Activated CD8-positive, alpha-beta memory T cell treated with anti-CD3 and anti-CD28 coated beads, Interleukin-2, amount 10 ng/mL, durations not matched to agents 7 days and 5 days (primary cell): ENCODE data around the gene ATAD3B. TPM values are rescaled to one million over a fixed set of nuclear protein-coding genes. Genes with fewer than 3 reads are reported as not detected.
"Not testable (repeated sequence)": the region's sequence is repeated elsewhere in the genome, so short reads cannot be mapped to it uniquely, and the experiment has no call there.

Source experiments
- ATAC-seq: fragments of 150-1000 bp; cut with Tn5 transposase; one replicate; pipeline ENCODE4 v1.10.0; 2021; ENCODE audit warnings: moderate library complexity
- CTCF ChIA-PET: fragments of 350-600 bp; sonication (Branson Sonifier 250); formaldehyde crosslinking; loops from one replicate; lab custom pipeline; 2021; ENCODE audit warnings: antibody characterized with exemption; lab: Charles Lee
- DNase-seq: peaks from one replicate; pipeline ENCODE4 v3.0.0-alpha.2; 2020
- H3K27ac Mint-ChIP-seq: one replicate; pipeline ENCODE4 v1.8.0; 2021; ENCODE audit warnings: mild to moderate bottlenecking, mixed read lengths
- H3K27me3 Mint-ChIP-seq: one replicate; pipeline ENCODE4 v1.8.0; 2021; ENCODE audit warnings: mixed read lengths
- H3K36me3 Mint-ChIP-seq: one replicate; pipeline ENCODE4 v1.8.0; 2021; ENCODE audit warnings: mild to moderate bottlenecking, mixed read lengths
- H3K4me1 Mint-ChIP-seq: one replicate; pipeline ENCODE4 v1.8.0; 2021; ENCODE audit warnings: mixed read lengths
- H3K4me3 Mint-ChIP-seq: one replicate; pipeline ENCODE4 v1.8.0; 2021; ENCODE audit warnings: mild to moderate bottlenecking, moderate library complexity, mixed read lengths
- H3K9me3 Mint-ChIP-seq: one replicate; pipeline ENCODE4 v1.8.0; 2022; ENCODE audit warnings: low read depth, mixed read lengths
- total RNA-seq, 2 experiments: library from RNA; stranded (reverse); gene quantifications; one replicate each; pipeline ENCODE4 v1.2.3, GENCODE V29; 2021

Gene ATAD3B
- total RNA-seq, 2 experiments from 2014 or later = 46.5 to 63.3 TPM

DNA sequence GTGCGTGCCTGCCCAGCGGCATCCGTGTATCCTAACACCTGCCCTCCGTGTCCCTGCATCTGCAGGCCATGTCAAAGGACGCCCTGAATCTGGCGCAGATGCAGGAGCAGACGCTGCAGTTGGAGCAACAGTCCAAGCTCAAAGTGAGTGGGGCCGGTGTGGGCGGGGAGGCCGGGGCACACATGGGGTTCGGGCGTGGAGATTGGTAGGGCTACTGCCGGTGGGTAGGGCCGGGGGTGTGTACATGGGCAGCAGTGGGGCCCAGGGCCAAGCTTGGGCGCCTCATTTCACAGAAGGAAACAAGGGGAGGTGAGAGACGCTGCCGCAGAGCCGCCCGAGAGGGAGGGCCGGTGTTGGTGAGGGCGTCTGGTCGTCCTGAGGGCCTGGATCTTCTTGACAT is 20.9 kb upstream of the ATAD3B start:
- not testable (repeated sequence) for H3K27me3 Mint-ChIP-seq

DNA sequence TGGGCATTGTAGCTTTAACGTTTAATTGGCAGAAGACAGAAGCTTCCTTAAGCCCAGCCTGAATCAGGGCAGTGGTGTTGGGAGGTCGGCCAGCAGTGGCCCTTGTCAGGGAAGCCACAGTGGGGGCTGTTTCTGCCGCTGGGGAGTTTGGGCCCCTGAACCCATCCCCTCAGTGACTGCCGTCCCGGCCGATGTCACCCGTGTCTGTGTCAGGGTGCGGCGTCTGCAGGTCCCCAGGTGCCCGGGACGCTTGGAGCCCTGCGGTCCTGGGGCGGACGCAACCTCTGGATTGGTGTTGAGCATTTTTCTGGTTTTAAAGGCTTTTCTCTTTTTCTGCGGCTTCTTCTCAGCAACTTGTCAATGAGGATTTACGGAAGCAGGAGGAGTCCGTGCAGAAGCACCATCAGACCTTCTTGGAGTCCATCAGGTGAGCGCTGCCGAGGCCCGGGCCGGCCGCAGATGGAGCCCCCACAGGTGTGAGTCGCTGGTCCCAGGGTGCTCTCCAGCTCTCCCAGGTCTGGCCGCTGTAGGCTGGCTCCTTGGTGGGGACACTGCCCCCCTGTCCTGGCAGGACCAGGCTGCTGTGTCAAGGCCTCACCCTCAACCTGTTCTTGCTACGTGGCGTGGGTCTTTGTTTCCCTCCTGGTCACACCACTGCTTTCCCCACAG is 19.7 kb upstream of the ATAD3B start:
- Mint-ChIP-seq H3K4me3 (no peak overlapping the region), H3K9me3 (no peaks in the 10 kb centered on the region), H3K27ac (no peak overlapping the region), H3K27me3 (peaks cover 6% of the 10 kb centered on the region), H3K4me1 (no peaks in the 10 kb centered on the region), H3K36me3 (no peaks in the 10 kb centered on the region)
- DNase-seq (no peak), ATAC-seq (no peak)
- CTCF ChIA-PET = no interaction called here

More for the DNA sequence above, 20.9 kb upstream of the ATAD3B start:
- not testable (repeated sequence) for H3K36me3 Mint-ChIP-seq, H3K4me3 Mint-ChIP-seq, H3K4me1 Mint-ChIP-seq, H3K27ac Mint-ChIP-seq, DNase-seq, ATAC-seq, H3K9me3 Mint-ChIP-seq
- CTCF ChIA-PET = interaction anchor here (1.0 kb wide), 1 partner anchor 10 kb away, joined by 3 read pairs; no protein-coding TSS in a partner anchor

DNA sequence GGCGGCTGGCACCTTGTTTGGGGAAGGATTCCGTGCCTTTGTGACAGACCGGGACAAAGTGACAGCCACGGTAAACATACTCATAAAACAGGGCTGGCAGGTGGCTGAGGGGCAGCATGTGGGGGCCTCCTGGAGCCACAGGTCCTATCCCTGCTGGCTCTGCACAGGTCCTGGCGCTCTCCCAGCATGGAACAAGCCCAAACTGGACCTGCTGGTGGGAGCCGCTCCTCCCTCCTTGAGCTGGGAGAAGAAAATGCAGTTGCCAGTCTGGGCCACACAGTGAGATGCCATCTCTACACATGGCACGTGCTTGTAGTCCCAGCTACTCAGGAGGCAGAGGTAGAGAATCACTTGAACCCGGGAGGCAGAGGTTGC is 19.2 kb upstream of the ATAD3B start:
- H3K27ac Mint-ChIP-seq, H3K36me3 Mint-ChIP-seq, CTCF ChIA-PET, DNase-seq, H3K4me3 Mint-ChIP-seq, H3K27me3 Mint-ChIP-seq, H3K4me1 Mint-ChIP-seq, H3K9me3 Mint-ChIP-seq, ATAC-seq: not testable (repeated sequence)

DNA sequence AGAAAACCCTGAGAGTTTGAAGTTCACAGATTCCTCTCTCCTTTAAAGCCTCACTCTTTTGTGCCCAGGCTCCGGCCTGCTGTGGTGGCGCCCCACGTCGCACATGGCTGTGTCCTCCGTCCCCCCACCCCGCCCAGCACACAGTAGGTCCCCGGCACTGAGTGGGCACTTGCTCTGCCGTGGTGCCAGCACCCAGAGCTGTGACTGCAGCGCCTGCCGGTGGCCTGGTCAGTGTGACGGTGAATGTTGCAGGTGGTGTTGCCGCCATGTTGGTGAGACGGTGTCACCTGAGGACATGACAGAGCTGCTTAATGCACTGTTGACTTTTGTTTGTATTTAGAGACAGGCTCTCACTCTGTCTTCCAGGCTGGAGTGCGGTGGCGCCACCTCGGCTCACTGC is 18.7 kb upstream of the ATAD3B start:
- peaks cover 6% of the 10 kb centered on the region for H3K27me3 Mint-ChIP-seq
- CTCF ChIA-PET = no interaction called here
- no peak overlapping the region for H3K4me3 Mint-ChIP-seq
- DNase-seq (no peak), ATAC-seq (no peak)
- H3K36me3 Mint-ChIP-seq = no peaks in the 10 kb centered on the region
- no peak overlapping the region for H3K27ac Mint-ChIP-seq
- no peaks in the 10 kb centered on the region for H3K4me1 Mint-ChIP-seq
- no peaks in the 10 kb centered on the region for H3K9me3 Mint-ChIP-seq

DNA sequence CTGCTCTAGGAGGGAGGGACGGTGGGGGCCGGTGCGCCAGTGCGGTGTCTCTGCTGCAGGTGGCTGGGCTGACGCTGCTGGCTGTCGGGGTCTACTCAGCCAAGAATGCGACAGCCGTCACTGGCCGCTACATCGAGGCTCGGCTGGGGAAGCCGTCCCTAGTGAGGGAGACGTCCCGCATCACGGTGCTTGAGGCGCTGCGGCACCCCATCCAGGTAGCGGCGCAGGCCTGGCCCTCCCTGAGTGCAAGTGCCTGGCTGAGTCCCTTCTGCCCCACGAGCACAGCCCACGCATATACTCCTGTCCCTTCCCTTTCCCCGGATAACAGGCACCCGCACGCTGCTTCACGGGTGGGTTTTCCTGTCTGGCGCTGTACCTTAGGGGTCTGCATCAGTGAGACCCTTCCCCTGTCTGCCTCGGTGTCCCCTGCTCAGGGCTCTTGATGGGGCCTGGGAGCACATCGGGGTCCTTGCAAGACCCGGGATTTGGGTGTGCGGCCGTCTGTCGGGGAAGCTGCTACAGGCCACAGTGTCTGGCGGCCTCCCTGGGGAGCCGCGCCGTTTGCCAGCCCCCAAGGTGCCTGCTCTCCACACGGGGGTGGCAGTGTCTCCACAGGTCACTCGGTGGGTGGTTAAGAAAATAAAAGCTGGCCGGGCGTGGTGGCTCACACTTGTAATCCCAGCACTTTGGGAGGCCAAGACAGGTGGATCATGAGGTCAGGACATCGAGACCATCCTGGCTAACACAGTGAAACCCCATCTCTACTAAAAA is 17.1 kb upstream of the ATAD3B start:
- H3K9me3 Mint-ChIP-seq, H3K4me1 Mint-ChIP-seq, H3K4me3 Mint-ChIP-seq, DNase-seq, H3K36me3 Mint-ChIP-seq, CTCF ChIA-PET, H3K27ac Mint-ChIP-seq, H3K27me3 Mint-ChIP-seq, ATAC-seq: not testable (repeated sequence)

DNA sequence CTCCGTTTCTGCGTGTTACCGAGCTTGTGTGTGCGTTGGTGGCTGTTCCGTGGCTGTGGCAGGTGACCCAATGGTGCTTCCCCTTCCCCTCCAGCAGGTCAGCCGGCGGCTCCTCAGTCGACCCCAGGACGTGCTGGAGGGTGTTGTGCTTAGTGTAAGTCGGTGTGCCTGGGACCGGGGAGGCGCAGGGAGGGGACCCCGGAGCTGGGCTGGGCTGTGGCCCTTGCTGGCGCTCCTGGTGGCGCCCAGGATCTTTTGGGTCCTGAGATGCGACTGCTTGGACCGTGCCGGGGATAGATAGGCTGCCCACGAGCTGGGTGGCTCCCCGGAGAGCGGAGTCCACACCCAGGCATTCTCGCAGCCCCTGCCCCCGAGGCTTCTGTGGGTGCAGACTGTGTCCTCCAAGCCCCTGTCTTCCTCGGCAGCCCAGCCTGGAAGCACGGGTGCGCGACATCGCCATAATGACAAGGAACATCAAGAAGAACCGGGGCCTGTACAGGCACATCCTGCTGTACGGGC is 16.1 kb upstream of the ATAD3B start:
- H3K9me3 Mint-ChIP-seq = no peaks in the 10 kb centered on the region
- DNase-seq = no peak
- ATAC-seq = no peak
- no peak overlapping the region for H3K27ac Mint-ChIP-seq
- CTCF ChIA-PET = no interaction called here
- no peak overlapping the region for H3K4me3 Mint-ChIP-seq
- no peaks in the 10 kb centered on the region for H3K36me3 Mint-ChIP-seq
- H3K4me1 Mint-ChIP-seq = no peaks in the 10 kb centered on the region
- no peaks in the 10 kb centered on the region for H3K27me3 Mint-ChIP-seq

DNA sequence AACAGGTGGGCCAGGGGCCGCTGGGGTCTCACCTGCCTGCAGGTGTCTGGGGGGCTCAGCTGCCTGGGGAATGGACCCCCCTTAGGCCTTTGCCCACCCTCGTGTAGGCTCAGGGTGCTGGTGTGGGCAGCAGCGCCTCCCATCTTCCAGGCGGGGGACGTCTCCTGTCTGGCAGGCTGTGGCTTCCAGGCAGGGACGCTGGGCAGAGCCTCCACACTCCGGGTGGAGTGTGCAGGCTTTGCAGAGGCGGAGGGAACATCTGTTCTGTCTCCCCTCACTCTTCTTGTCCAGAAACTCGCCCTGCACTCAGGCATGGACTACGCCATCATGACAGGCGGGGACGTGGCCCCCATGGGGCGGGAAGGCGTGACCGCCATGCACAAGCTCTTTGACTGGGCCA is 15.6 kb upstream of the ATAD3B start:
- H3K9me3 Mint-ChIP-seq, CTCF ChIA-PET, ATAC-seq: not testable (repeated sequence)

DNA sequence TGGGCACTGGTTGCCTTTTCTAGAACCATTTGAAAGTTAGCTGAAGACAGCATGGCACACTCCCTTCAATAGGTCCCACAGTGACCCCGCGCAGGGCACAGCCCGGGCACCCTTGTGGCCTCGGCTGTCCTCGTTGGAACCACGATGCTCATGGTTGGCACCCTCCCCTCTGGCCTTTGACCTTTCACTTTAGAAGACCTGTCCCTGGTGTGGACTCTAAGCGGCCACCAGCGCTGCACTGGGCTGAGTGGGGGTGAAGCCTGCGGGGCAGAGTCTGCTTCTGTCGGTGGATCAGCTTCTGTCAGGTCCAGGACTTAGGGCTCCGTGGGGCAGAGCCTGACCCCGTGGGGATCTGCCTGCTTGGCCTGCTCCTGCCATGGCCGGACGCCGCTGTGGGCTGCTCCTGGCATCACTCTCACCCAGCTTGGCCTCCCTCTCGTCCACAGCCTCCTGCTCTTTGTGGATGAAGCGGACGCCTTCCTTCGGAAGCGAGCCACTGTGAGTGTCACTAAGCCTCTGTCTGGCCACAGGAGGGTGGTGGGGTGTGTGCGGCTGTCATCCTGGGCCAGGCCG is 14.8 kb upstream of the ATAD3B start:
- H3K27me3 Mint-ChIP-seq, H3K9me3 Mint-ChIP-seq, ATAC-seq, CTCF ChIA-PET, DNase-seq, H3K4me3 Mint-ChIP-seq, H3K36me3 Mint-ChIP-seq, H3K4me1 Mint-ChIP-seq, H3K27ac Mint-ChIP-seq: not testable (repeated sequence)

More for the DNA sequence above, 15.6 kb upstream of the ATAD3B start:
- not testable (repeated sequence) for H3K27ac Mint-ChIP-seq, H3K4me3 Mint-ChIP-seq, H3K27me3 Mint-ChIP-seq, H3K4me1 Mint-ChIP-seq, DNase-seq, H3K36me3 Mint-ChIP-seq

DNA sequence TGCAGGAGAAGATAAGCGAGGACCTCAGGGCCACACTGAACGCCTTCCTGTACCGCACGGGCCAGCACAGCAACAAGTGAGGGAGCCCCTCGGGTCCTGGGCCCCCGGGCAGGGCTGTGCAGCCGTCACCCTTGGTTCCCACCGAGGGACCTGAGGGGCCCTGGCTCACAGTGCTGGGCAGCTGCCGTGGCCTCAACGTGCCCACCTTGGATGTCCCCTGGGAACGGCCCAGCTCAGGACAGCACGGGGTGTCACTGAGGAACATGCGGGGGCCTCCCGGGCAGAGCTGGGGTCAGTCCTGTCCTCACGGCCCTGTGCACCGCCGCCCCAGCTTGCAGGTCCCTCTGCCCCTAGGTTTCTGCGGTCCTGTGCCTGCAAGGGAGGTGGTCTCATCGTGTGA is 12.4 kb upstream of the ATAD3B start:
- not testable (repeated sequence) for H3K27me3 Mint-ChIP-seq, H3K4me3 Mint-ChIP-seq, H3K36me3 Mint-ChIP-seq, H3K9me3 Mint-ChIP-seq, H3K4me1 Mint-ChIP-seq, ATAC-seq, DNase-seq, H3K27ac Mint-ChIP-seq
- CTCF ChIA-PET = interaction anchor here (0.6 kb wide), 1 partner anchor 19 kb away, joined by 3 read pairs; no protein-coding TSS in a partner anchor

DNA sequence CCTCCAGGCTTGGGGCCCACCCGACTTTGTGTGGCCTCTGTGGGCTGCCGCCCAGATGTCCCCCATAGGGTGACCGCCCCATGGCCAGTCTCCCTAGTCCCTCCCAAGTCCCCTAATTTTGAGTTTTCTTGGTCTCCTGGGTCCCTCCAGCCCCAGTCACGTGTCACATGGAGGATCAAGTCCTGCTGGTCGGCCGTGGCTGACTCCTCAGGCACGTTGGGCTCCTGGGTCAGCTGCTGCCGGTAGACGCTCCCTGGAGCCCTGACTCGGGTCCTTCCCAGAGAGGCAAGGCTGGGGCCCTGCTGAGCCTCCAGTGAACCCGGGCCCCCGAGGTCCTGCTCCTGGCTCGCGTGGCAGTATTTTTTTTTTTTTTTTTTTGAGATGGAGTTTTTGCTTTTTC is 11.9 kb upstream of the ATAD3B start:
- not testable (repeated sequence) for H3K9me3 Mint-ChIP-seq, H3K27me3 Mint-ChIP-seq, H3K36me3 Mint-ChIP-seq, ATAC-seq, H3K4me1 Mint-ChIP-seq, DNase-seq, H3K27ac Mint-ChIP-seq, H3K4me3 Mint-ChIP-seq
- CTCF ChIA-PET = interaction anchor here (0.6 kb wide), 1 partner anchor 19 kb away, joined by 3 read pairs; no protein-coding TSS in a partner anchor

DNA sequence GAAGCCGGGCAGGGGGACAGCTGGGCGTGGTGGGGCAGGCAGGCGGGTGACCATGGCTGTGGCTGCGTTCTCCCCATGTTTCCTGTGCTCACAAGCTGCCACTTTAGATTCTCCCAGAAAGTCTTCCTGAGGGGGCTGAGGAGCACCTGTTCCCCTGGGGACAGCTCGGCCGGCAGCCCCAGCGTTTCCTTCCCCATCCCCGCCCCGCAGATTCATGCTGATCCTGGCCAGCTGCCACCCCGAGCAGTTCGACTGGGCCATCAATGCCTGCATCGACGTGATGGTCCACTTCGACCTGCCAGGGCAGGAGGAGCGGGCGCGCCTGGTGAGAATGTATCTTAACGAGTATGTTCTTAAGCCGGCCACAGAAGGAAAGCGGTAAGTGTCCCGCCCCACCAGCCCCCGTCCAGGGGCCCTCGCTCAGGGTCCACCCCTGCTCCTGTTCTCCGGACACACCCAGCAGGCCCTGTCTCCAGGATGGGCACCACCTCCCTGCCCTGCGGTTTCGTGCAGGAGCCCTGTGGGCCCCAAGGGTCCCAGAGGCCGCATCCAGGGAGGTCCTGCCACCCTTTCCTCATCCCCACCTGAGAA is 10.9 kb upstream of the ATAD3B start:
- Mint-ChIP-seq H3K36me3 (no peaks in the 10 kb centered on the region), H3K4me1 (no peaks in the 10 kb centered on the region), H3K9me3 (no peaks in the 10 kb centered on the region), H3K4me3 (no peak overlapping the region), H3K27ac (no peak overlapping the region), H3K27me3 (peaks cover under 1% of the 10 kb centered on the region)
- no peak for DNase-seq
- no peak for ATAC-seq
- CTCF ChIA-PET = no interaction called here

DNA sequence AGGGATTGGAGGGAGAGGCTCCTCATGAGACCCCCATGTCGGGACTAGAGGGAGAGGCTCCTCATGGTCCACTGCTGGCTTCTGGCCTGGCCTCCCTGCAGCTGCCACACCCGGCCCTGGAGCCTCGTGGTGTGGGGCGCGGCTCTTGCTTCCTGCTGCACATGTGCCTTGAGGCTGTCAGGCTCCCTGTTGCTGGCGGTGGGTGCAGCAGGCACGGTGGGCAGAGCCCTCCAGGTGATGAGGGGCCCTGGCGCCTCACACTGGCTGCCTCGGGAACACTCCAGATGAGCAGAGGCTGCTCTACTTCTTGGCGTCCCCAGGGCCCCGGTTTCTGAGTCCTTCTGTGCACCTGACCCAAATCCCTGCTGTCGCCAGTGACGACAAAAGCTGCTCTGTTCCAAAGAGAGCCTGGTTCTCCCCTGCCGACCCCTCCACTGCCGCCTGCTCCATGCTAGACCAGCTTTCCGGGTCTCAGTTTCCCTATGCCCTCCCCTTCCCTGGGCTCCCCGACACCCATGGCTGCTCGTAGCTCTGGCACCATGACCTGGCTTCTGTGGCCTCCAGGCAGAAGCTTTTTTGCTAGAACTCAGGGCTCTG is 9.7 kb upstream of the ATAD3B start:
- H3K9me3 Mint-ChIP-seq = no peaks in the 10 kb centered on the region
- no peaks in the 10 kb centered on the region for H3K4me1 Mint-ChIP-seq
- no peaks in the 10 kb centered on the region for H3K36me3 Mint-ChIP-seq

DNA sequence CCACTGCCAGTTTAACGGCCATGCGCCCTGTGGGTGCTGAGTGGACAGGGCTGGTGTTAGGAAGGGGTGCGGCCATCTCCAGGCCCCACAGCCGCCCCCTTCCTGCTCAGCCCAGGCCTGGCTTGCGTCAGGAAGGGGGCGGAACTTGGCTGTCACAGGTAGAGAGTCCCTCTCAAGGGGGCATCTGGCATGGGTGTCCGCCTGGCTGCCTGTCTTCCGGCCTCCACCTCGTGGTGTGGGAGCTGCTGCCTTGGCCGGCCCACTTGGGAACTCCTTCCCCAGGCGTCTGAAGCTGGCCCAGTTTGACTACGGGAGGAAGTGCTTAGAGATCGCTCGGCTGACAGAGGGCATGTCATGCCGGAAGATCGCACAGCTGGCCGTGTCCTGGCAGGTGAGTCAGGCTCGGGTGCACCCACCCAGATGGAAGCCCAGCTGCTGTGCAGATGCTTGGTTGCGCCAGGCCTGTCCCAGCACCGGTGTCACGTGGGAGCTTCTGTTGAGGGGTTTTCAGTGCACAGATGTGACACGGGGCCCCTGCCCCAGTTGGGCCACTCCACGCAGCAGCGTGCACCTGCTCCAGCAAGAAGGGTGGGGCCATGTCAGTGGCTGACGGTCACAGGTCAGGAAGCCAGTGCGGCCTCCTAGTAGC is 9.1 kb upstream of the ATAD3B start:
- Mint-ChIP-seq H3K4me3 (peak overlapping the region; percentile 42), H3K27me3 (peaks cover 4% of the 10 kb centered on the region), H3K4me1 (no peaks in the 10 kb centered on the region), H3K36me3 (no peaks in the 10 kb centered on the region), H3K27ac (peak overlapping the region; percentile 57), H3K9me3 (no peaks in the 10 kb centered on the region)
- peak; percentile 45 for ATAC-seq
- CTCF ChIA-PET = no interaction called here
- no peak for DNase-seq

More for the DNA sequence above, 9.7 kb upstream of the ATAD3B start:
- ATAC-seq (no peak), DNase-seq (no peak)
- peak overlapping the region; percentile 49 for H3K27ac Mint-ChIP-seq
- peaks cover 4% of the 10 kb centered on the region for H3K27me3 Mint-ChIP-seq
- CTCF ChIA-PET = no interaction called here
- H3K4me3 Mint-ChIP-seq = no peak overlapping the region
